ENCODE data around the gene FHAD1.

Gene FHAD1

GRCh38 chr1:15435239-15436077 is 188.4 kb downstream of the FHAD1 start:
- no peak for DNase-seq (ENCODE audit: low read depth, low spot score)
- no peak overlapping the region for H3K4me3 ChIP-seq (ENCODE audit: low read length)

- H3K4me3 ChIP-seq (ENCODE audit: low read length): no peak overlapping the region
- no peak for DNase-seq (ENCODE audit: low read depth, low spot score)
Measured at GRCh38 chr1:15436881-15437442, 189.9 kb downstream of the FHAD1 start.

- no peak overlapping the region for H3K4me3 ChIP-seq (ENCODE audit: low read length)
- DNase-seq (ENCODE audit: low read depth, low spot score): no peak
Measured at GRCh38 chr1:15439325-15439724, 192.3 kb downstream of the FHAD1 start.

- no peak for DNase-seq (ENCODE audit: low read depth, low spot score)
- no peak overlapping the region for H3K4me3 ChIP-seq (ENCODE audit: low read length)
Measured at GRCh38 chr1:15440357-15440756, 193.3 kb downstream of the FHAD1 start.

GRCh38 chr1:15441247-15441646 is 194.2 kb downstream of the FHAD1 start:
- DNase-seq (ENCODE audit: low read depth, low spot score): no peak
- no peak overlapping the region for H3K4me3 ChIP-seq (ENCODE audit: low read length)

GRCh38 chr1:15442119-15442518 is 195.1 kb downstream of the FHAD1 start:
- H3K4me3 ChIP-seq (ENCODE audit: low read length): no peak overlapping the region
- no peak for DNase-seq (ENCODE audit: low read depth, low spot score)

- H3K4me3 ChIP-seq (ENCODE audit: low read length): no peak overlapping the region
- no peak for DNase-seq (ENCODE audit: low read depth, low spot score)
Measured at GRCh38 chr1:15442759-15443158, 195.7 kb downstream of the FHAD1 start.

- H3K4me3 ChIP-seq (ENCODE audit: low read length): no peak overlapping the region
- no peak for DNase-seq (ENCODE audit: low read depth, low spot score)
Measured at GRCh38 chr1:15443281-15443680, 196.3 kb downstream of the FHAD1 start.

GRCh38 chr1:15444468-15445389 is 197.7 kb downstream of the FHAD1 start:
- no peak overlapping the region for H3K4me3 ChIP-seq (ENCODE audit: low read length)
- no peak for DNase-seq (ENCODE audit: low read depth, low spot score)

GRCh38 chr1:15445390-15446122 is 198.5 kb downstream of the FHAD1 start:
- DNase-seq (ENCODE audit: low read depth, low spot score): no peak
- H3K4me3 ChIP-seq (ENCODE audit: low read length): no peak overlapping the region

GRCh38 chr1:15446212-15446611 is 199.2 kb downstream of the FHAD1 start:
- H3K4me3 ChIP-seq (ENCODE audit: low read length): no peak overlapping the region
- DNase-seq (ENCODE audit: low read depth, low spot score): no peak

Measured in Jurkat, Clone E6-1 (cell line).